NCI-H460 (cell line): ENCODE results near the gene LMOD2. TPM values are rescaled to one million over a fixed set of nuclear protein-coding genes. Genes with fewer than 3 reads are reported as not detected.

Experiments
- DNase-seq: peaks from one replicate; pipeline ENCODE4 v3.0.0-alpha.2; 2016; ENCODE audit warnings: low read depth; ENCODE audit errors: extremely low read depth
- total RNA-seq: library from RNA; depleted of rRNA; stranded (reverse); fragments of >200 nt; shearing (Covaris generic); gene quantifications from 2 replicates; pipeline ENCODE4 v1.2.3, GENCODE V29; 2014; rRNA removed

LMOD2 gene
- total RNA-seq, 1 experiment from 2014 or later = not detected

- DNase-seq = no peak
Observed at GRCh38 chr7:123712619-123713018, 57.0 kb downstream of the LMOD2 start.

Other genes with a start within 250 kb of the LMOD2 start
- 0.30 and 0.43 TPM in 2 replicates for gene IQUB, start 121.3 kb upstream of the LMOD2 start, total RNA-seq
- gene NDUFA5, start 98.0 kb upstream of the LMOD2 start, total RNA-seq = 100 and 101 TPM in 2 replicates
- gene ASB15, start 54.0 kb upstream of the LMOD2 start, total RNA-seq = not detected in 2 replicates
- 30.1 and 32.4 TPM in 2 replicates for gene WASL, start 93.1 kb downstream of the LMOD2 start, total RNA-seq
- gene HYAL4, start 189.3 kb downstream of the LMOD2 start, total RNA-seq = not detected in 2 replicates